Thoracic aorta (tissue), 2 donors: ENCODE data around the gene AWAT2. TPM values are rescaled to one million over a fixed set of nuclear protein-coding genes. Genes with fewer than 3 reads are reported as not detected.

Experiments used
- ATAC-seq: fragments of 150-250 bp; one replicate; pipeline ENCODE4 v1.8.0; 2017; ENCODE audit warnings: low read depth; ENCODE audit not compliant: insufficient number of reproducible peaks, low FRiP score
- DNase-seq: peaks from one replicate; pipeline ENCODE4 v3.0.0-alpha.2; 2020; ENCODE audit warnings: low spot score
- H3K27ac ChIP-seq, 2 donors: fragments of 200-600 bp; sonication (generic); 1 replicate in 1 of 2; 2 replicates in 1 of 2; pipeline ENCODE4 v1.5.1; 2016; ENCODE audit warnings: mild to moderate bottlenecking in 2 of 2, moderate library complexity in 2 of 2
- H3K27me3 ChIP-seq: fragments of 200-600 bp; sonication (generic); replicated peaks from 2 replicates; pipeline ENCODE4 v1.6.0; 2016; ENCODE audit warnings: mild to moderate bottlenecking; ENCODE audit not compliant: insufficient read depth
- H3K36me3 ChIP-seq: fragments of 200-600 bp; sonication (generic); one replicate; pipeline ENCODE4 v1.5.1; 2016
- H3K4me1 ChIP-seq, 2 donors: fragments of 200-600 bp; sonication (generic); 1 replicate in 1 of 2; 2 replicates in 1 of 2; pipeline versions ENCODE4 v1.5.1 to v1.6.0; 2016; ENCODE audit warnings: low read depth in 2 of 2, mild to moderate bottlenecking in 1 of 2; ENCODE audit not compliant: control insufficient read depth in 1 of 2
- H3K4me3 ChIP-seq: fragments of 200-600 bp; sonication (generic); 2 replicates; pipeline ENCODE4 v1.5.1; 2016; ENCODE audit warnings: mild to moderate bottlenecking
- H3K9me3 ChIP-seq: fragments of 200-600 bp; sonication (generic); 2 replicates; pipeline ENCODE4 v1.5.1; 2016
- CTCF ChIP-seq: fragments of 200-600 bp; sonication (generic); IDR thresholded peaks from one replicate; pipeline ENCODE4 v1.5.1; 2019; ENCODE audit warnings: antibody characterized with exemption
- total RNA-seq, 2 donors: library from RNA; depleted of rRNA; stranded (reverse); fragments of >200 nt; gene quantifications; one replicate each; pipeline versions ENCODE4 v1.1.0 to v1.2.3, GENCODE V29; 2016

The AWAT2 gene
- total RNA-seq, 2 donors from 2014 or later: not detected

- DNase-seq (no peak), ATAC-seq (no peak)
- H3K9me3 ChIP-seq: no peaks in the 10 kb centered on the region
- no peaks in the 10 kb centered on the region for H3K27me3 ChIP-seq
- H3K36me3 ChIP-seq: no peaks in the 10 kb centered on the region
- no peak overlapping the region for H3K27ac ChIP-seq
- H3K4me1 ChIP-seq: no peaks in the 10 kb centered on the region
- H3K4me3 ChIP-seq: no peak overlapping the region
- no peak for TF ChIP-seq CTCF
These were observed 29.6 kb upstream of the AWAT2 start for GRCh38 chrX:70079297-70079696.

GRCh38 chrX:70066646-70067045 is 16.9 kb upstream of the AWAT2 start:
- no peak overlapping the region for H3K4me3 ChIP-seq
- no peaks in the 10 kb centered on the region for H3K9me3 ChIP-seq
- H3K27ac ChIP-seq: no peak overlapping the region
- DNase-seq (no peak), ATAC-seq (no peak)
- no peak for TF ChIP-seq CTCF
- no peaks in the 10 kb centered on the region for H3K36me3 ChIP-seq
- no peaks in the 10 kb centered on the region for H3K4me1 ChIP-seq
- no peaks in the 10 kb centered on the region for H3K27me3 ChIP-seq

GRCh38 chrX:70062961-70063550 is 13.3 kb upstream of the AWAT2 start:
- ATAC-seq: no peak
- Histone ChIP-seq H3K9me3 (no peaks in the 10 kb centered on the region), H3K4me1 (no peaks in the 10 kb centered on the region), H3K27ac (no peak overlapping the region), H3K36me3 (no peaks in the 10 kb centered on the region), H3K4me3 (no peak overlapping the region), H3K27me3 (no peaks in the 10 kb centered on the region)
- DNase-seq: no peak
- no peak for TF ChIP-seq CTCF

GRCh38 chrX:70062076-70062475 is 12.3 kb upstream of the AWAT2 start, which contains the start of gene OTUD6A:
Gene OTUD6A (plus strand): TSS chrX:70062457. CDS start chrX:70062525, 68 bp downstream.
- ATAC-seq (no peak), DNase-seq (no peak)
- Histone ChIP-seq H3K9me3 (no peaks in the 10 kb centered on the region), H3K4me1 (no peaks in the 10 kb centered on the region), H3K27me3 (no peaks in the 10 kb centered on the region), H3K36me3 (no peaks in the 10 kb centered on the region), H3K27ac (no peak within 1 kb of the TSS), H3K4me3 (no peak within 1 kb of the TSS)
- no peak for TF ChIP-seq CTCF

- no peaks in the 10 kb centered on the region for H3K27me3 ChIP-seq
- H3K36me3 ChIP-seq: no peaks in the 10 kb centered on the region
- ATAC-seq (no peak), DNase-seq (no peak)
- no peak overlapping the region for H3K4me3 ChIP-seq
- no peaks in the 10 kb centered on the region for H3K4me1 ChIP-seq
- no peak overlapping the region for H3K27ac ChIP-seq
- no peak for TF ChIP-seq CTCF
- no peaks in the 10 kb centered on the region for H3K9me3 ChIP-seq
These were observed 4.7 kb upstream of the AWAT2 start for GRCh38 chrX:70054391-70054790.
